ENCODE results near the gene PLCB4.
A peak's percentile ranks its signal among the peaks of the same experiment; 100 is the strongest.

Gene PLCB4

GRCh38 chr20:9388160-9388812, 319.4 kb downstream of the PLCB4 start:
- intact Hi-C loops (cut with DNase I; ENCODE audit: low total_unique reads) = no loop called here
- Histone ChIP-seq H3K27me3 (no peaks in the 10 kb centered on the region), H3K4me1 (peaks cover 0 to 49% (median 5%) of the 10 kb centered on the region in 4 donors), H3K9me3 (no peaks in the 10 kb centered on the region), H3K27ac (no peak overlapping the region), H3K36me3 (peaks cover 0 to 5% (median 0%) of the 10 kb centered on the region in 3 donors), H3K4me3 (no peak overlapping the region)
- no peak for DNase-seq
- TF ChIP-seq CTCF (IDR thresholded peaks at IDR 0.05) = no peak

- no peak for TF ChIP-seq CTCF (IDR thresholded peaks at IDR 0.05)
- Histone ChIP-seq H3K9me3 (no peaks in the 10 kb centered on the region), H3K27me3 (no peaks in the 10 kb centered on the region), H3K4me3 (no peak overlapping the region), H3K4me1 (peaks cover 0 to 49% (median 5%) of the 10 kb centered on the region in 4 donors), H3K27ac (peak overlapping the region; percentile 36 to 47), H3K36me3 (peaks cover 0 to 5% (median 0%) of the 10 kb centered on the region in 3 donors)
- DNase-seq = no peak
- intact Hi-C loops (cut with DNase I; ENCODE audit: low total_unique reads) = no loop called here
These were observed 319.9 kb downstream of the PLCB4 start for GRCh38 chr20:9388813-9389161.

- H3K9me3 ChIP-seq = no peaks in the 10 kb centered on the region
- H3K27me3 ChIP-seq = no peaks in the 10 kb centered on the region
- H3K36me3 ChIP-seq = peaks cover 0 to 5% (median 0%) of the 10 kb centered on the region in 3 donors
- peaks cover 0 to 49% (median 5%) of the 10 kb centered on the region in 4 donors for H3K4me1 ChIP-seq
- peak overlapping the region; percentile 36 to 47 for H3K27ac ChIP-seq
- no peak overlapping the region for H3K4me3 ChIP-seq
- intact Hi-C loops (cut with DNase I; ENCODE audit: low total_unique reads) = no loop called here
- TF ChIP-seq CTCF (IDR thresholded peaks at IDR 0.05) = no peak
- no peak for DNase-seq
These were observed 320.5 kb downstream of the PLCB4 start for GRCh38 chr20:9389346-9389745.

GRCh38 chr20:9390441-9390840, 321.6 kb downstream of the PLCB4 start:
- H3K4me3 ChIP-seq = no peak overlapping the region
- no peaks in the 10 kb centered on the region for H3K27me3 ChIP-seq
- intact Hi-C loops (cut with DNase I; ENCODE audit: low total_unique reads) = loop anchor here (5.0 kb wide), 1 partner anchor 633 kb away; no protein-coding TSS in a partner anchor
- no peaks in the 10 kb centered on the region for H3K9me3 ChIP-seq
- TF ChIP-seq CTCF (IDR thresholded peaks at IDR 0.05) = no peak
- peaks cover 0 to 2% (median 0%) of the 10 kb centered on the region in 3 donors for H3K36me3 ChIP-seq
- peak overlapping the region; percentile 43 to 47 for H3K27ac ChIP-seq
- DNase-seq = no peak
- H3K4me1 ChIP-seq = peaks cover 0 to 49% (median 5%) of the 10 kb centered on the region in 4 donors

- TF ChIP-seq CTCF (IDR thresholded peaks at IDR 0.05) = peak; percentile 78 to 89
- Histone ChIP-seq H3K27me3 (no peaks in the 10 kb centered on the region), H3K27ac (no peak overlapping the region), H3K9me3 (no peaks in the 10 kb centered on the region), H3K36me3 (no peaks in the 10 kb centered on the region), H3K4me3 (no peak overlapping the region), H3K4me1 (peaks cover 0 to 49% (median 5%) of the 10 kb centered on the region in 4 donors)
- peak; percentile 79 to 81 for DNase-seq
- intact Hi-C loops (cut with DNase I; ENCODE audit: low total_unique reads) = loop anchor here (2.0 to 5.0 kb wide), 2 partner anchors 538 to 636 kb away; no protein-coding TSS in a partner anchor
These were observed 324.3 kb downstream of the PLCB4 start for GRCh38 chr20:9392892-9393857.
